Right ventricle myocardium inferior (tissue), 1 donor: ENCODE measurements around the gene CD63. TPM values are rescaled to one million over a fixed set of nuclear protein-coding genes. Genes with fewer than 3 reads are reported as not detected.

ENCODE experiments used
- ATAC-seq: fragments of 200-7000 bp; cut with Tn5 transposase; one replicate; pipeline ENCODE4 v1.9.1; 2020; ENCODE audit warnings: mild to moderate bottlenecking, moderate library complexity
- DNase-seq: peaks from one replicate; pipeline ENCODE4 v3.0.0; 2021; ENCODE audit errors: missing footprints
- intact Hi-C: fragments of 100-400 bp; cut with DNase I; formaldehyde crosslinking; loops from one replicate; pipeline ENCODE4 v1.11.0; 2022
- total RNA-seq: library from RNA; stranded (reverse); fragmentation: NEBNext Ultra II Directional; extraction: Animal tissue kit (Norgen Biotek cat#: 25700); gene quantifications from one replicate; pipeline ENCODE4 v1.2.1, GENCODE V29; 2021
- donor health status: DM: no; HTN: yes; CAD: no; lungs with severe emphysema.

The CD63 gene
- total RNA-seq, 1 donor from 2014 or later: 790 TPM

- intact Hi-C loops: loop anchor here (5.0 kb wide), 1 partner anchor 374 kb away; the partner anchor contains the start of genes RPL41 and ZC3H10
- ATAC-seq: peak; percentile 64
These were observed 14.1 kb upstream of the CD63 start, which contains the start of gene GDF11 for GRCh38 chr12:55742719-55743405. GDF11 (plus strand) TSS chr12:55743122; CDS start chr12:55743317, 195 bp downstream.

DNA sequence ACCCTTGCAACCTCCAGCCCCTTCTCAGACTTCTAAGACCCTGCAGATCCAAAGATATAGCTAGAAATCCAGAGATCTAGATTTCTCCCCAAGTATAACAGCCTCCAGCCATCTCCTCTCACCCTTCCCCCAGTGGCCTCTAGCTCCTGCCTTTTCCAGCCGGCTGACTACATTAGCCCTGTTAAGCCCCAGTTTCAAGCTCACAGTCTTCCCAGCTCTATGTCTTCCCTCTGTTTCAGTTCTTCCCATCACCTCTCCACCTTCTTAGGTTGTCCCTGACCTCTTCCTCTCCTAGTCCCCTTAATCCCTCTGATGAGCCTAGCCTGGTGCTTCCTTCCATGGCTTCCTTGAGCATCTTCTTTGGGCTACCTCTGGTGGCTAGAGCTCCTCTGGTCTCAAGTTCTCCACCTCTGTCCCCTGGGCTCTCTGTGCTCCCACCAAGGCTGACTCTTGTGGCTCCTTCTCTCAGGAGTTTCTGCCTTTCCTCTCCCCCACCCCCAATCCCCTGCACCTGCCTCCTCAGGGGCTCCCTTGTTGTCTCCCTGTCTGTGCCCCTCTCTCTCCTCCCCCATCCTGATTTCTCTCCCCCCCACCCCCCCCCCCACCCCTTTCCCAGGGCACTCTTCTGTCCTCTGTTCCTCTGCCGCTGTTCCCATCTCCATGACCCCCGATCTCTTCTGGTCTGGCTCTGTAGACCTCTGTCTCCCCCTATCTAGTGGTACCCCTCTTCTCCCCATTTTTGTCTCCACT lies 13.3 kb upstream of the CD63 start:
- ATAC-seq: no peak
- intact Hi-C loops: loop anchor here (5.0 kb wide), 1 partner anchor 375 kb away; the partner anchor contains the start of genes RPL41 and ZC3H10
- no peak for DNase-seq

More at GRCh38 chr12:55742719-55743405, 14.1 kb upstream of the CD63 start, which contains the start of gene GDF11:
- DNase-seq: peak; percentile 89

DNA sequence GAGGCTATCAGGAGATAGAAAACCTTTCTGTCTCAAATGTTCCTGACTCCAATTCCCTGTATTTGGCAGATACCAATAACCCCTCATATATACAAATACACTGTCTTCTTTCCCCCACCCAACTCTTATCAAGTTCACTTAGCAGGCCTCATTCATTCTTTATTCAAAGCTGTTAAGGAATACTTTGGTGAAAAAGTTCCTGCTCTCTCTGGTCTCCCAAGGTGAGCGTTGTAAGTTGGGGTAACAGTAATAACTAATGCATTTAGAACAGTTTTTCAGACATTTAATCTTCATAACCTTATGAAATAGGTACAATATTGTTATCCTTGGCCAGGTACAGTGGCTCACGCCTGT lies 10.2 kb upstream of the CD63 start:
- ATAC-seq: no peak
- no peak for DNase-seq
- intact Hi-C loops: loop anchor here (2.0 to 5.0 kb wide), 3 partner anchors 57 to 450 kb away; partner anchors contain the start of gene SMARCC2

DNA sequence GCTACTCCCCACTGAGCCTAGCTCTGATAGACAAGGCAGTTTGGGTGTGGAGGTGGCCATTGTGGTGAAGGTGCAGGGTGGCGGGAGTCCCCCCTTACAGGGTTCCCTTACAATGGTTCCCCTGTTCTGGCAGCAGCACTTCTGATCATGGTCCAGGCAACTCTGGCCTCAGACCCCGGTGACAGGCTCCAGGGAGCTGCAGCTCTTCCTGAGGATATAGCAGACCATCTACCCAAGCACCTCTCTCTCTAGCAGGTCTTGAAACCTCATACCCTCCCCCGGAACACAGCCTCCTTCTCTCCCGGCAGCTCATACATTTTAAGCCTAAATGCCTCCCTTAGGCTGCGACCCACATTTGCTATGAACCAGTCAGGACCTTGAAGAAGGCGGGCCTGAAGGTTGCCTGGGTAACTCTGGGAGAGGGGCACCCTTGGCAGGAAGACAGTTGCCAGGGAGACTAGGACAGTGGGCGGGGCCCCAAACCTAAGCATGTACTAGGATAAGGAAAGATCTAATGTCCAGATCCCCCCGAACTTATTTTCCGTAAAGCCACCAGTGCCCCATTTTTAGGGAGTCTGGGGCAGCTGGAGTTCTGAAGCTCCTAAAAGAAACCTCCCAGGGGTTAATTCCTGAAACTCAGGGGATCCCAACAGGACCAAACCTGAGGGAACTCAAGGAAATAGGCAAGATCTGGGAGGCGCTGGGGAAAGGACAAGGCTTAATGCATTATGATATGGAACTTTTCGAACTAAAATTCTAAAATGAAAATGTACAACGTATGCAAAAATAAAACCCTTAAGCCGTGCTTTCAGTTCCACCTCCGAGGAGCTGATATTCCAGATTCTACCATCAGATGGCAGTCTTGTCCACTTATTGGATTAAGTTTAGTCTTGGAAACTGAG lies 9.6 kb upstream of the CD63 start:
- DNase-seq (peak; percentile 90), ATAC-seq (peak; percentile 82)
- intact Hi-C loops: loop anchor here (2.0 to 5.0 kb wide), 3 partner anchors 56 to 450 kb away; partner anchors contain the start of gene SMARCC2

DNA sequence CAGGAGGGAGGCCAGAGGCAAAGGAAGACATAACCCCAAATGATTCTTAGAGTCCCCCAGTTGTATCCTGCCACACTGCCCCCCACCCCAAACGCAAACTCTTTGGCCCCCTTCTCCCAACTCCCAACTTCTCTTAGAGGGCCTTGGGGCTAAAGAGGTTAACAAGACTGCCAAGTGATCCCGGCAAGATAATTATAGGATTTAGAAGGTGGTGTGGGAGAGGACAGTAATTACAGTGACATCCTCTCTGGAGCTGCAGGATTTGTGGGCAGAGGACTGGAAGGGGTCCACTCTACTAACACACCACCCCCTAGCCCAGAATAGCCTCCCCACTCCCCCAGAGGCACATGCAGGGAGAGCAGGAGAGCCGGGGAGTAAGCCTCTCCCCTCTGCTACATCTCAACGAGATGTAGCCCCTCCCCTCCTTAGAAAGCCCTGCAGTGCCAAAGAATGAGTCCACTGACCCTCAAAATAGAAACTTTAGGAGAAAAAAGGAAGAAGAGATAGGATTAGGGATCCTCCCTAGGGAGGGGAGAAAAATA lies 8.8 kb upstream of the CD63 start:
- peak; percentile 3 for ATAC-seq
- no peak for DNase-seq
- intact Hi-C loops: loop anchor here (2.0 to 5.0 kb wide), 4 partner anchors 55 to 451 kb away; partner anchors contain the start of gene SMARCC2

DNA sequence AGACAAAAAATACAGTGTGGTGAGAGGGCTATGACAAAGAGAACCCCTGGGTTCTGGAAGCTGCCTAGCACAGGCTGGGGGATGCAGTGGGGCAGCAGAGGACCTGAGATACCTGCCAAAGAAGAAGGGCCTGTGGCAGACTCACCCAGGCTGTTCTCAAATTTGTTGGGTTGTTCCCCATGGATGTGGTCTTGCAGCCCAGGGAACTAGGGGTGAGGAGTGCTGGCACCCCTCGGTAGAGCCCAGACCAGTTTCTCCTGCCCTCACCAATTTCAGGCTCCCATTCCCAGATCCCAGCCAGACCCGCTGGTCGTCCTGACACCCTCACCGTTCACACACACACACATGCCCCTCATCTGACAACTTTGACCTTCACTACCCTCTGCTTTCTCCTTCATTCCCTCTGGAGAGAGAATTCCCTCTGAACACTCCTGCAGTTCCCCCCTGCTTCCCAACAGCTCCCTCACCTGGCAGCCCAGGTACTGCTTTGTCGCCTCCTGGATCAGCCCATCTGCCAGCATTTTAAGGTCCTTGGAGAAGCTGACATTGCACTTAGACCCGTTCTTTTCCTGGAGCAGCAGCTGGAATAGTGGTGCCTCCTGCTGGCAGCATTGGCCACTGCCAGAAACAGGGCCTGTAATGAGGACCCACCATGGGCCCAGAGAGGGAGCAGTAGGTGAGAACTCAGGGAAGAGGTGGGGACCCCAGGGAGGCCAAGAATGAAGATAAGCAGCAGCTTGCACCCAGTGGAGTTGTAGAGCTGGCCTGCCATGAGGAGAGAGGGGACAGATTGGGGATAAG lies 8.2 kb upstream of the CD63 start:
- intact Hi-C loops: loop anchor here (2.0 to 5.0 kb wide), 3 partner anchors 55 to 75 kb away; a partner anchor contains a TSS
- ATAC-seq (peak; percentile 52), DNase-seq (peak; percentile 82)

GRCh38 chr12:55736076-55736475 lies 7.3 kb upstream of the CD63 start:
- intact Hi-C loops: loop anchor here (2.0 to 5.0 kb wide), 3 partner anchors 54 to 74 kb away; a partner anchor contains a TSS
- DNase-seq (no peak), ATAC-seq (no peak)

- intact Hi-C loops: no loop called here
- ATAC-seq: no peak
These were observed 5.8 kb upstream of the CD63 start for GRCh38 chr12:55734595-55734994.

GRCh38 chr12:55733858-55734257 lies 5.0 kb upstream of the CD63 start:
- intact Hi-C loops: no loop called here
- no peak for DNase-seq
- no peak for ATAC-seq

More at GRCh38 chr12:55734595-55734994, 5.8 kb upstream of the CD63 start:
- no peak for DNase-seq

GRCh38 chr12:55733021-55733555 lies 4.3 kb upstream of the CD63 start:
- intact Hi-C loops: no loop called here
- no peak for ATAC-seq
- no peak for DNase-seq

GRCh38 chr12:55732288-55732687 lies 3.5 kb upstream of the CD63 start:
- DNase-seq: no peak
- ATAC-seq: no peak
- intact Hi-C loops: no loop called here

DNA sequence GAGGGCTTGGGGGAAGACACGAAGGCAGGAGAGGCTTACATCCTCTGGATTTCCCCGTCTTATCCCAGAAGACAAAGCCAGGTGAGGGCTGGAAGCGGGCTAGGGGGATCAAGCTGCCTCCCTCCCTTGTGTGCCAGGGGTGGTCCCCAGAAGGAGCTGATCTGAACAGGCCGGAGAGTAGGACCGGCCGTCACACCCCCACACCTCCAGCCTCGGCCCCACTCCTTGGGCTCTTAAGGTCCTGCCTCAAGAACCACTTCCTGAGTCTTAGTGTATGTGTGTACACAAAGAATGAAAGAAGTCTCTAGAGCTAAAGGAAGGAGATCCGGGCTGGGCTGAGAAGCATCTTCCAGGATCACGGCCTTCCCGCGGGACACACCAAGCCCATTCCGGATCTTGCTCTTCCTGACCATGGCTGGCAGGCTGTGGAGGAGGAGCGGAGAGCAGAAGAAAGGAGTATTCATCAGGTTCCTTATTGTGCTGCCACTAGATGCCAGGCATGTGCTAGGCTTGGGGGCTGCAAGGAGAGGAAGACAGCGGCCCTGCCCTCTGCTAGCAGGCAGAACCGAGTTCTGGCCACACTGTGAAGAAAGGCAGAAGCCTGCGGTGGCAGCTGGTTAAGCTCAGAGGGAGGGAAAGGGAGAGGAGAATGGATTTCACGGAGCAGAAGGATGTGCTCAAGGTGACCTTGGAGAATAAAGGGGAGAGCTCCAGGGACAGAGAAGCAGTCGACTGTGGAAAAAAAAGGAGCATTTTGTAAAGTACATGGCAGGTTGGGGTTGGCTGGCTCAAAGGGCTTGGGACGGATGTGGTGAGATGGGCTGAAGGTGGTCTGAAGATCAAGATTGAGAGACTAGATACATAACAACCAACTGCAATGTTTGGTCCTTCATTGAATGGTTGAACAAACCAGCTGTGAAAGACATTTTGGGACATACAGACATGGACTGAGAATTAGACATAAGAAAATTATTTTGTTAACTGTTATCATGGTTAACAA lies 1.3 kb upstream of the CD63 start:
- DNase-seq: no peak
- intact Hi-C loops: no loop called here
- peak; percentile 2 for ATAC-seq

DNA sequence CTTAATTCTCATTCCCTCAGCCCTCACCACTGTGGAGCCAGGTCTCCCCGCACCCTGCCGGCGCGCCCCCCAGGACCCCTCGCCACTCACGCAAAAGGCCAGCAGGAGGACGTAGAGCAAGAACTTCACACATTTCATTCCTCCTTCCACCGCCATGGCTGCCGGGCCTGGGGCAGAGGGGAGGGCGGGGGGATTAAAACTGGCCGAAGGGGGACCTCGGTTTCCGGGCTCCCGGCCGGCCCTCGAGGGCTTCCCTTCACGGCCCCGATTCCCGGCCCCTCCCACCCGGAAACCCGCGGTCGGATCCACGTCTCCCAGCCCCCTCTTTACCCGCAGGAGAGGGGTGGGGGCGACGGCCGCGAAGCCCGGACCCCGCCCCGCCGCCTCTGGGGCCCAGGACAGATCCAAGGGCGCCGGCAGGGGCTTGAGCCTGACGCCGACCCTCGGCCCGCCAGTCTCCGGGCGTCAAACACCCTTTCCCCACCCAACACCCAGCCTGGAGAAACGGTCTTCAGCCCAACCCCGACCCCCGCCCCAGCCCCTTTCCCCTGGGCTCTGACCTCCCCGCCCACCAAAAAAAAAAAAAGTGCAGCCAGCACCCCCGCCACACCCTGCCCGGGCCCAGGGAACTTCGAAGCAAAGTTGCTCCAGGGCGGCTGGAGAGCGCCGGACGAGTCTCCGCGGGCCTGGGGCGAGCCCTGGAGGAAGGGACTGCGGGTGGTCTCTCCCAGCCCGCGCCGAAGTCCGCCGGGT lies 447 bp downstream of the CD63 start:
- ATAC-seq (peak; percentile 45), DNase-seq (peak; percentile 84)
- intact Hi-C loops: no loop called here

DNA sequence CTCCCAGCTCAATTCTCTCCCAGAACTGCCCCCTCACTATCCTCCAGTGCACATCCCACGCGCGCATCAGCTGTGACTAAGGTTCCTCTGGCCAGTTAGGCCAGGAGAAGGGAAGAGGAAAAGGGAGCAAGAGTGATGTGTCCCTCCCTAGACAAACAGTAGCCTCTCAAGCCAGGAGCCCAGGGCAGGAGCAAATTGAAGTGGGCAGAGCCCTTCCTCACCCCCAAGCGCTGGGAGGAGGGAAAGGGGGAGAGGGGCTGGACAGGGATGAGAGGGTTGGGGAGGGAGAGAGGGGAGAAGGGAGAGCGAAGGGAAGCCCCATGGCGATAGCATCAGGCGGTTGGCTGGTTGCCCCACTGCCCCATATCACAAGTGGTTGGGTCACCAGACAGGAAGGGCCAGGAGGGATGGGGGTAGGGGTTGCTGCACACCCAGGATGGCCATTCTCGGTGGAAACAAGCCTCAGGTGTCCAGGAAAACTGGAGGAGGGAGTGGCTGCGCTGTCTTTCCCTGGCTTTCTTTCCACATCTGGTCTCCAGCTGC lies 1.1 kb downstream of the CD63 start:
- ATAC-seq (no peak), DNase-seq (peak; percentile 76)
- intact Hi-C loops: no loop called here

- no peak for ATAC-seq
- intact Hi-C loops: no loop called here
- no peak for DNase-seq
These were observed 1.8 kb downstream of the CD63 start for GRCh38 chr12:55726971-55727370.
